A673 (cell line): ENCODE results near the gene ALG8.

Experiments used
- EZH2 ChIP-seq: fragments of 200-600 bp; sonication (generic); IDR thresholded peaks from 2 replicates; pipeline ENCODE4 v1.6.1; 2017; ENCODE audit warnings: borderline replicate concordance, low read depth, mild to moderate bottlenecking, mixed read lengths, antibody characterized with exemption, low read length; ENCODE audit not compliant: poor library complexity, severe bottlenecking
- TF ChIP-seq, protein P1 (sequence below): fragments of 300-800, 200-600 bp; sonication (generic); conservative IDR thresholded peaks from 2 replicates; pipeline ENCODE4 v1.5.1; 2017; ENCODE audit warnings: low read depth, mild to moderate bottlenecking, antibody characterized with exemption, low read length, moderate library complexity, mixed read lengths

DNA sequence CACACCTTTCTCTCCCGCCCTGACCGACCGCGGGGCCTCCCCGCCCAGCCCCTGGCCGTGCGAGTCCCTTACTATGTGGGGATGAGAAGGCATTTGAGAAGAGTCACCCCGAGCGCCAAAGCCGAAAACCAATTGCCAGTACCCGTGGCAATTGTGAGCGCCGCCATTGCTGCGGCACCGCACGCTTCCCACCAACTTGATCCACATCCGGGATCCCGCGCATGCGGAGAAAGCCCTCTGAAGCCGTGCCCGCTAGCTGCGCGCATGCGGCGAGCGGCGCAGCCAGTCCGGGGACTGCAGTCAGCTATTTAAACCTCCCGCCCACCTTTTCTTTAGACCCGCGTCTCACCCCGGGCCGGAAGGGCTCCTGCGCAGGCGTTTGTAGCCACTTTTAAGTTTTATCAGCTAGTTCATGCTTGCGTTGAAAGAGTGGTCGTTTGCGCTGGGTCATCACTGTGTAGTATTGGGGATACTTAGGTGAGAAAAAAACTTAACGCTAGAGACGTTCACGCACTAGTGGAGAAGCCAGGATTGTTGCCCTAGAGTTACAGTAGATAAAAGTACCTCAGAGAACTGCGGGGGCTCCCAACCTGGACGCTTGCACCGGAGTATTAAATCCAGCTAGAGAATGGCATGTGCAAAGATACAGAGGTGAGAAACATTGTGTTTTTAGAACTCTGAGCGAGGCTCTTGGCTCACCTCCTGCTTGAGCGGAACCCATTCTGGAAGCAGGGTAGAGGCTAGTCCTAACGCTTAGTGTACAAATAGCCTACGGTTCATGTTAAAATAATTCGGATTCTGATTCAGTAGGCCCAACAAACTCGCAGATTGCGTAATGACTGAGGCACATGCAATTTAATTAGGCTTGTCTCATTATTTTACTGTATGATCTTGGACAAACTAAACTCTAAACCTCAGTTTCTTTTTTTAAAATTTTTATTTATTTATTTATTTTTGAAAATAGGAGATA is at the start of gene ALG8:
- TF ChIP-seq, protein P1, sequence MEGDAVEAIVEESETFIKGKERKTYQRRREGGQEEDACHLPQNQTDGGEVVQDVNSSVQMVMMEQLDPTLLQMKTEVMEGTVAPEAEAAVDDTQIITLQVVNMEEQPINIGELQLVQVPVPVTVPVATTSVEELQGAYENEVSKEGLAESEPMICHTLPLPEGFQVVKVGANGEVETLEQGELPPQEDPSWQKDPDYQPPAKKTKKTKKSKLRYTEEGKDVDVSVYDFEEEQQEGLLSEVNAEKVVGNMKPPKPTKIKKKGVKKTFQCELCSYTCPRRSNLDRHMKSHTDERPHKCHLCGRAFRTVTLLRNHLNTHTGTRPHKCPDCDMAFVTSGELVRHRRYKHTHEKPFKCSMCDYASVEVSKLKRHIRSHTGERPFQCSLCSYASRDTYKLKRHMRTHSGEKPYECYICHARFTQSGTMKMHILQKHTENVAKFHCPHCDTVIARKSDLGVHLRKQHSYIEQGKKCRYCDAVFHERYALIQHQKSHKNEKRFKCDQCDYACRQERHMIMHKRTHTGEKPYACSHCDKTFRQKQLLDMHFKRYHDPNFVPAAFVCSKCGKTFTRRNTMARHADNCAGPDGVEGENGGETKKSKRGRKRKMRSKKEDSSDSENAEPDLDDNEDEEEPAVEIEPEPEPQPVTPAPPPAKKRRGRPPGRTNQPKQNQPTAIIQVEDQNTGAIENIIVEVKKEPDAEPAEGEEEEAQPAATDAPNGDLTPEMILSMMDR, result no peak
- TF ChIP-seq EZH2, result no peak
